Tibial nerve (tissue), 4 donors: Measurements from ENCODE around the gene LRRC37A3. TPM values are rescaled to one million over a fixed set of nuclear protein-coding genes. Genes with fewer than 3 reads are reported as not detected.
"Not testable (repeated sequence)": the region's sequence is repeated elsewhere in the genome, so short reads cannot be mapped to it uniquely, and the experiment has no call there.

Experiments used
- DNase-seq, 2 donors: peaks; one replicate each; pipeline ENCODE4 v3.0.0-alpha.2; 2019; ENCODE audit warnings: low spot score in 2 of 2
- H3K27ac ChIP-seq, 4 donors: fragments of 200-600 bp; sonication (generic) in 3 of 4; one replicate each; pipeline ENCODE4 v1.5.1; 2017 to 2019; ENCODE audit warnings: mild to moderate bottlenecking in 1 of 4
- H3K27me3 ChIP-seq, 2 donors: fragments of 200-600 bp; sonication (generic) in 1 of 2; one replicate each; pipeline versions ENCODE4 v1.5.1 to v1.6.0; 2017 to 2019
- H3K36me3 ChIP-seq, 3 donors: fragments of 200-600 bp; sonication (generic); one replicate each; pipeline ENCODE4 v1.5.1; 2018 to 2019
- H3K4me1 ChIP-seq, 4 donors: fragments of 200-600 bp; sonication (generic) in 3 of 4; one replicate each; pipeline ENCODE4 v1.5.1; 2017 to 2019
- H3K4me3 ChIP-seq, 4 donors: fragments of 200-600 bp; sonication (generic) in 3 of 4; one replicate each; pipeline ENCODE4 v1.5.1; 2017 to 2019; ENCODE audit warnings: mild to moderate bottlenecking in 1 of 4, moderate library complexity in 1 of 4
- H3K9me3 ChIP-seq, 4 donors: fragments of 200-600 bp; sonication (generic) in 3 of 4; one replicate each; pipeline ENCODE4 v1.5.1; 2017 to 2019
- CTCF ChIP-seq, 5 experiments: fragments of 200-600 bp in 3 of 5; fragments of 450-650 bp in 2 of 5; sonication (generic) in 3 of 5; IDR thresholded peaks; one replicate each; pipeline ENCODE4 v1.5.1; 2016 to 2019; ENCODE audit warnings: antibody characterized with exemption in 5 of 5, mild to moderate bottlenecking in 3 of 5, moderate library complexity in 2 of 5
- EP300 ChIP-seq, 2 donors: sonication (generic); formaldehyde crosslinking; IDR thresholded peaks; one replicate each; pipeline ENCODE4 v1.6.1; 2017; ENCODE audit warnings: antibody characterized with exemption in 2 of 2, mild to moderate bottlenecking in 1 of 2
- POLR2A ChIP-seq, 2 donors: fragments of 450-650 bp; IDR thresholded peaks; one replicate each; pipeline ENCODE4 v1.6.1; 2017; ENCODE audit warnings: antibody characterized with exemption in 2 of 2, mild to moderate bottlenecking in 2 of 2, moderate library complexity in 2 of 2
- WGBS, 2 donors: methylation state at CpG; one replicate each; pipeline ENCODE4 v1.1.5; 2018; 5-methylcytosine and 5-hydroxymethylcytosine counted together
- total RNA-seq, 4 donors: library from RNA; depleted of rRNA; stranded (reverse); fragments of >200 nt; gene quantifications; one replicate each; pipeline ENCODE4 v1.1.0, GENCODE V29; 2016

Gene LRRC37A3
- total RNA-seq = 10 to 100 TPM in 2 of 4 donors, 1 to 10 TPM in 2; 7.0 to 20.5 (median 10.4) TPM

- not testable (repeated sequence) for H3K27me3 ChIP-seq, H3K4me1 ChIP-seq, H3K9me3 ChIP-seq, H3K36me3 ChIP-seq
- 1 to 2% methylated on average over 37 to 55 of the region's 70 CpGs for WGBS, 2 donors
- peak within 1 kb of the TSS; percentile 77 to 91 (median 88) for H3K4me3 ChIP-seq
- TF ChIP-seq EP300 (IDR thresholded peaks at IDR 0.05) (peak in 1 of 2 donors; percentile 90), POLR2A (IDR thresholded peaks at IDR 0.05) (peak; percentile 63 to 85), CTCF (IDR thresholded peaks at IDR 0.05) (peak; percentile 96 to 99 (median 98))
- DNase-seq = peak; percentile 99 to 100
- H3K27ac ChIP-seq = peak within 1 kb of the TSS; percentile 89 to 99 (median 96)
Measured at GRCh38 chr17:64919289-64920025, at the start of gene LRRC37A3. TSS of gene LRRC37A3 (minus strand) at chr17:64919478. CDS start at chr17:64897257, 22,221 bp downstream.

- H3K27me3 ChIP-seq, DNase-seq, H3K9me3 ChIP-seq: not testable (repeated sequence)
- peak overlapping the region; percentile 26 to 50 (median 32) for H3K4me3 ChIP-seq
- 2 to 4% methylated on average over 25 to 28 of the region's 35 CpGs for whole genome bisulfite sequencing, 2 donors
- TF ChIP-seq CTCF (IDR thresholded peaks at IDR 0.05) (peak in 4 of 5 experiments; percentile 11 to 30 (median 27)), EP300 (IDR thresholded peaks at IDR 0.05) (peak in 1 of 2 donors; percentile 54), POLR2A (IDR thresholded peaks at IDR 0.05) (peak in 1 of 2 donors; percentile 21)
- peaks cover 0 to 16% (median 0%) of the 10 kb centered on the region in 3 donors for H3K36me3 ChIP-seq
- H3K4me1 ChIP-seq = peaks cover 0 to 25% (median 6%) of the 10 kb centered on the region in 4 donors
- H3K27ac ChIP-seq = peak overlapping the region; percentile 48 to 77 (median 64)
Measured at GRCh38 chr17:64965873-64966287, 46.6 kb upstream of the LRRC37A3 start.

- H3K4me3 ChIP-seq = peak overlapping the region; percentile 26 to 50 (median 32)
- H3K36me3 ChIP-seq = peaks cover 0 to 11% (median 0%) of the 10 kb centered on the region in 3 donors
- peak overlapping the region; percentile 48 to 77 (median 64) for H3K27ac ChIP-seq
- not testable (repeated sequence) for H3K27me3 ChIP-seq, DNase-seq, H3K9me3 ChIP-seq
- 36 to 45% methylated on average over 12 to 14 of the region's 14 CpGs for WGBS, 2 donors
- H3K4me1 ChIP-seq = peaks cover 0 to 25% (median 6%) of the 10 kb centered on the region in 4 donors
Measured at GRCh38 chr17:64965256-64965872, 46.1 kb upstream of the LRRC37A3 start.

GRCh38 chr17:64964796-64965195 lies 45.5 kb upstream of the LRRC37A3 start:
- H3K4me3 ChIP-seq = peak overlapping the region in 1 of 4 donors; percentile 3
- H3K36me3 ChIP-seq = peaks cover 0 to 5% (median 0%) of the 10 kb centered on the region in 3 donors
- H3K27me3 ChIP-seq = no peaks in the 10 kb centered on the region
- 57 to 58% methylated on average over 9 of the region's 9 CpGs for WGBS, 2 donors
- peak overlapping the region in 3 of 4 donors; percentile 1 to 72 (median 26) for H3K27ac ChIP-seq
- H3K4me1 ChIP-seq = peaks cover 0 to 25% (median 6%) of the 10 kb centered on the region in 4 donors
- no peak for DNase-seq
- no peaks in the 10 kb centered on the region for H3K9me3 ChIP-seq
- TF ChIP-seq POLR2A (IDR thresholded peaks at IDR 0.05) = no peak
- TF ChIP-seq EP300 (IDR thresholded peaks at IDR 0.05) = no peak
- no peak for TF ChIP-seq CTCF (IDR thresholded peaks at IDR 0.05)

GRCh38 chr17:64963814-64964213 lies 44.5 kb upstream of the LRRC37A3 start:
- H3K27me3 ChIP-seq, H3K27ac ChIP-seq, DNase-seq, H3K36me3 ChIP-seq, H3K9me3 ChIP-seq, H3K4me3 ChIP-seq: not testable (repeated sequence)
- 87 to 88% methylated on average over 2 of the region's 2 CpGs for WGBS, 2 donors
- H3K4me1 ChIP-seq = peaks cover 0 to 25% (median 3%) of the 10 kb centered on the region in 4 donors
